Measurements from ENCODE around the gene IPCEF1.
"Not testable (repeated sequence)": the region's sequence is repeated elsewhere in the genome, so short reads cannot be mapped to it uniquely, and the experiment has no call there.

Gene IPCEF1

DNA sequence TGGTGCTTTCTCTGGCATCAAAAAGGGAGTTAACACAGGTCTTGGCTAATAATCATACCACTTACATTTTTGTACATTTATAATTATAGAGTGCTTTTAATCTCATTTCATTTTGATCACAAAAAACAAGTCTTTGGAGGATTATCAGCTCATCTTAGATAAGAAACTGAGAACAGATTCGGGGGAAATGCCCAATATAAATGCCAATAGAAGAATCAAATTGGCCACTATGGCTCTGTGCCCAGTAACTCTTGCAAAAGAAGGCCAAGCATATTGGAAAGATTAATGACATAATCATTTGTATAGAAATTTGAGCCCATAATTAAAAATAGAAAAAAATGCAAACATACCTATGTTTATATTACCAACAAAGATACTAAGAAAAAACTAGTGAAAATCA lies 42.5 kb downstream of the IPCEF1 start:
- Histone ChIP-seq H3K4me3 (ENCODE audit: low read length) (no peak overlapping the region), H3K36me3 (ENCODE audit: insufficient read depth, low read length) (no peaks in the 10 kb centered on the region), H3K4me1 (ENCODE audit: insufficient read depth, low read length) (no peaks in the 10 kb centered on the region), H2AFZ (ENCODE audit: low read depth, low read length) (no peak overlapping the region), H3K9me3 (ENCODE audit: low read length) (no peaks in the 10 kb centered on the region), H3K27me3 (ENCODE audit: insufficient read depth, low read length) (no peaks in the 10 kb centered on the region)

DNA sequence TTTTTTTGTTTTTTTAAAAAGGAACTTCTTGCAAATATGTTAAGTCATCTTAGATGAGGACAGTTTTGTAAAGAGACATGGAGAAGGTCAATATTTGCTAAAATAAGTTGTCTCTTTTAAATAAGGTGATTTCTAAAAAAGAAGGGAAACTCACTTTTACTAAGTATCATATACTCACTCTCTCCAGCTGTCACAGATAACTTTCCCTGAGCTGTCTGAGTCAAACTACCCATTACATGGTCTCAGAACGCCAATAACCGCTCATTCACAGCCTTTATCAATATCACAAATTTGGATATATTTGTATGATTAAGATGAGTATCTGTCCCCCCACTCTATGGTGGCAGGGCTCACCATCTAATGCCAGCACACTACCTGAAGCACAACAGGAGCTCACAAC lies 47.6 kb downstream of the IPCEF1 start:
- H3K4me1 ChIP-seq (ENCODE audit: insufficient read depth, low read length), result no peaks in the 10 kb centered on the region
- no peak overlapping the region for H3K4me3 ChIP-seq (ENCODE audit: low read length)
- no peaks in the 10 kb centered on the region for H3K36me3 ChIP-seq (ENCODE audit: insufficient read depth, low read length)
- H2AFZ ChIP-seq (ENCODE audit: low read depth, low read length), result no peak overlapping the region
- H3K9me3 ChIP-seq (ENCODE audit: low read length), result no peaks in the 10 kb centered on the region
- no peaks in the 10 kb centered on the region for H3K27me3 ChIP-seq (ENCODE audit: insufficient read depth, low read length)

DNA sequence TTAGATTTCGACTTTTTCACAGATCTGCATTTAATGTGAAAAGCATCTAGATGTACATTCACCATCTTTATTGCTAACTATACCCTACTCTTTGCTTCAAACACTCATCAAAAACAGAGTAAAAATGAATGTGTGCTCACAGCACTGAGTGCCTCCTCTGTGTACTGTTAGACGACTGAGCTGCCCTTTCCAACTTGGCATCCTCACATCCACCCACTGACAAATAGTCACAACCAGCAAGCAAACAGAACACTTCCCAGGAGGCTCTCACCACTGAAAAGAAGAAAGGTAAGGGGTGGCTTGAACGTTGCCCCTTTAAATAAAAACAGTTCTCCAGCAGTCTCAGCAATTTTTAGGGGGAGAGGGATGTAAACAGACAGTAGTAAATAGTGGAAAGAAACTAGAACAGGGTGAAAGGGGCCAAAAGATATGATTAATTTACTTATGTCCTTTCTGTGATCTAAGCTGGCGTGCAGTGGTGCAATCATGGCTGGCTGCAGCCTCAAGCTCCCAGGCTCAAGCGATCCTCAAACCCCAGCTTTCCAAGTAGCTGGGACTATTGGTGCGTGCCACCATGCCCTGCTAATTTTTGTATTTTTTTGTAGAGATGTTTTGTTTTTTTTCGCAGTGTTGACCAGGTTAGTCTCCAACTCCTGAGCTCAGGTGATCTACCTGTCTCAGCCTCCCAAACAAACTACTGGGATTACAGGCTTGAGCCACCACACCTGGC lies 48.7 kb downstream of the IPCEF1 start:
- H3K4me3 ChIP-seq (ENCODE audit: low read length), result no peak overlapping the region
- no peaks in the 10 kb centered on the region for H3K9me3 ChIP-seq (ENCODE audit: low read length)
- no peaks in the 10 kb centered on the region for H3K27me3 ChIP-seq (ENCODE audit: insufficient read depth, low read length)
- H2AFZ ChIP-seq (ENCODE audit: low read depth, low read length), result no peak overlapping the region
- H3K36me3 ChIP-seq (ENCODE audit: insufficient read depth, low read length), result no peaks in the 10 kb centered on the region
- H3K4me1 ChIP-seq (ENCODE audit: insufficient read depth, low read length), result no peaks in the 10 kb centered on the region

DNA sequence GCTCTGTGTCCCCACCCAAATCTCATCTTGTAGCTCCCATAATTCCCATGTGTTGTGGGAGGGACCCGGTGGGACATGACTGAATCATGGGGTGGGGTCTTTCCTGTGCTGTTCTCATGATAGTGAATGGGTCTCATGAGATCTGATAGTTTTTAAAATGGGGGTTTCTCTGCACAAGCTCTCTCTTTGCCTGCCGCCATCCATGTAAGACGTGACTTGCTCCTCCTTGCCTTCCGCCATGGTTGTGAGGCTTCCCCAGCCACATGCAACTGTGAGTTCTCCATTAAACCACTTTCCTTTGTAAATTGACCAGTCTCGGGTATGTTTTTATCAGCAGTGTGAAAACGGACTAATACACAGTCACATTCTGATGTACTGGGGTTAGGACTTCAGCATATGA lies 49.5 kb downstream of the IPCEF1 start:
- H3K36me3 ChIP-seq (ENCODE audit: insufficient read depth, low read length); H3K4me1 ChIP-seq (ENCODE audit: insufficient read depth, low read length); H2AFZ ChIP-seq (ENCODE audit: low read depth, low read length); H3K4me3 ChIP-seq (ENCODE audit: low read length); H3K9me3 ChIP-seq (ENCODE audit: low read length); H3K27me3 ChIP-seq (ENCODE audit: insufficient read depth, low read length): not testable (repeated sequence)

DNA sequence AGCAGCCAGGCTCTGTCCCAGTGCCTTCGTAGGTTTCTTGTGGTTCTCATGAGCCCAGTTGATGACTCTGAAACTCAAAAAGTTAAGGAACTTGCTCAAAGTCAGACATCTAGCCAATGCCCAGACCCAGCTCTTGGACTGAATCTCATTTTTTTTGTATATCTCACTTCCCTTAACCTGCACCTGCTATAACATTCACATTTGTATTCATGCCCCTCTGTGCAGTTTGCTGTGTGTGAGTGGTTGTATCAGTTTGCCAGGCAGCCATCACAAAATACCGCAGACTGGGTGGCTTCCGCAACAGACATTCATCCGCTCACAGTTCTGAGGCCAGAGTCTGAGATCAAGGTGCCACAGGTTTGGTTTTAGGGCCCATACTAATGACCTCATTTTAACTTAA lies 49.9 kb downstream of the IPCEF1 start:
- Histone ChIP-seq H2AFZ (ENCODE audit: low read depth, low read length) (no peak overlapping the region), H3K4me3 (ENCODE audit: low read length) (no peak overlapping the region), H3K36me3 (ENCODE audit: insufficient read depth, low read length) (no peaks in the 10 kb centered on the region), H3K27me3 (ENCODE audit: insufficient read depth, low read length) (no peaks in the 10 kb centered on the region), H3K4me1 (ENCODE audit: insufficient read depth, low read length) (no peaks in the 10 kb centered on the region), H3K9me3 (ENCODE audit: low read length) (no peaks in the 10 kb centered on the region)

DNA sequence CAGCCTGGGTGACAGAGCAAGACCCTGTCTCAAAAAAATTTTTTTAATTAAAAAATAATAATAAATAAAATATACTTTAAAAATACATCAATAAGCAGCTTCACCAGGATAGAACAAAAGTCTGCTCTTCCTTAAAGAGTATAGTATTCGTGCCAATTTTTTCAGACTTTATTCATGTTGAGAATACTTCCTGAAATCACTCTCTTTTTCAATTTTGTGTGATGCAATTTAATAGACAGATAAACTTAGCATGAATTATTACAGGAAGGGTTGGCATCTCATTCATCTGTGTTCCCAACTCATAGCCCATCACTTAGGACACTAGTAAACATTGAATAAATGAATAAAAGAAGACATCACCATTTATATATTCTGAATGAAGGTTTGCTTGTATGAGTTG lies 52.4 kb downstream of the IPCEF1 start:
- Histone ChIP-seq H2AFZ (ENCODE audit: low read depth, low read length) (no peak overlapping the region), H3K27me3 (ENCODE audit: insufficient read depth, low read length) (no peaks in the 10 kb centered on the region)

DNA sequence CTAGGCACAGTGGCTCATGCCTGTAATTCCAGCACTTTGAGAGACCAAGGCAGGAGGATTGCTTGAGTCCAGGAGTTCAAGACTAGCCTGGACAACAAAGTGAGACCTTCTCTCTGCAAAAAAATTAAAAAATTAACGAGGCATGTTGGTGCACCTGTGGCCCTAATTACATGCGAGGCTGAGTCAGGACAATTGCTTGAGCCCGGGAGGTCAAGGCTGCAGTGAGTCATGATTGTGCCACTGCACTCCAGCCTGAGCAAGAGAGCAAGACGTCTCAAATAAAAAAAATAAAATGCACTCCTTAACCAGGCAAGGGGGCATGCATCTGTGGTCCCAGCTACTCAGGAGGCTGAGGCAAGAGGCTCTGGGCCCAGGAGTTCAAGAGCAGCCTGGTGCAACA lies 53.0 kb downstream of the IPCEF1 start:
- H3K36me3 ChIP-seq (ENCODE audit: insufficient read depth, low read length); H2AFZ ChIP-seq (ENCODE audit: low read depth, low read length); H3K4me3 ChIP-seq (ENCODE audit: low read length); H3K27me3 ChIP-seq (ENCODE audit: insufficient read depth, low read length); H3K9me3 ChIP-seq (ENCODE audit: low read length); H3K4me1 ChIP-seq (ENCODE audit: insufficient read depth, low read length): not testable (repeated sequence)

More for the DNA sequence above, 52.4 kb downstream of the IPCEF1 start:
- no peaks in the 10 kb centered on the region for H3K4me1 ChIP-seq (ENCODE audit: insufficient read depth, low read length)
- H3K4me3 ChIP-seq (ENCODE audit: low read length), result no peak overlapping the region
- H3K9me3 ChIP-seq (ENCODE audit: low read length), result no peaks in the 10 kb centered on the region
- H3K36me3 ChIP-seq (ENCODE audit: insufficient read depth, low read length), result no peaks in the 10 kb centered on the region

DNA sequence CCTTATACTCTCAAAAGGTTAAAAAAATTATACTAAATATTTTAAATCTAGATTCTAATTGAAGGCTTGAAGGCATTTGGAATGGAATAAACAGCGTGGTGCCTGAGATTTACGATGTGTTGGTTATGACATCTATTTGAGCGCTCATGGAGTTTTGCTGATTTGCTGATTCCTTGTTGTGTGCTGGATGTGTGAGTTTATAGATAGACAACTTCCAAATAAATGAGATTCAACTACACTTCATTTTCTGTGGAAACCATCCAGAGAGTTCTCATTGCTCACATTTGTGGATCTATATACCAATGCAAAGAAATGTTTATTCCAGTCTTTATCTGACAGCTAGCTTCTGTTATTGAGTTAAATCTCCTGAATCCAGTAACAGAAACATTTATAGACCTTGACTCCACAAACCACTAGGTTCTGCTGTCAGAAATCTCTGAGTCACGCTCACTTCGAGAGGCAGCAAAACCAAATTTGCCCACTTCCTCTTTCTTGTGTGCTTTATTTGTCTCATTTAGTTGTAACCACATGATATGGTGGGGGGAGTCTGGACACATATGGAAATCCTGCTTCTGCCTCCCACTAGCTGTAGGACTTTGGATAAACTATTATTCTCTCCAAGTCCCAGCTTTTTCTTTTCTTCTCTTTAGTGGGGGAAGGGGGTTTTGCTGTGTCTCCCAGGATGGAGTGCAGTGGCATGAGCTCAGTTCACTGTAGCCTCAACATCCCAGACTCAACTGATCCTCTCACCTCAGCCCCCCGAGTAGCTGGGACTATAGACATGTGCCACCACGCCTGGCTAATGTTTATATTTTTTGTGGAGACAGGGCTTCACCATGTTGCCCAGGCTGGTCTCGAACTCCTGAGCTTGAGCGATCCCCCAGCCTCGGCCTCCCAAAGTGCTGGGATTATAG lies 54.5 kb downstream of the IPCEF1 start:
- no peaks in the 10 kb centered on the region for H3K9me3 ChIP-seq (ENCODE audit: low read length)
- peaks cover 6% of the 10 kb centered on the region for H3K4me1 ChIP-seq (ENCODE audit: insufficient read depth, low read length)
- H2AFZ ChIP-seq (ENCODE audit: low read depth, low read length), result no peak overlapping the region
- no peaks in the 10 kb centered on the region for H3K36me3 ChIP-seq (ENCODE audit: insufficient read depth, low read length)
- no peaks in the 10 kb centered on the region for H3K27me3 ChIP-seq (ENCODE audit: insufficient read depth, low read length)
- no peak overlapping the region for H3K4me3 ChIP-seq (ENCODE audit: low read length)

DNA sequence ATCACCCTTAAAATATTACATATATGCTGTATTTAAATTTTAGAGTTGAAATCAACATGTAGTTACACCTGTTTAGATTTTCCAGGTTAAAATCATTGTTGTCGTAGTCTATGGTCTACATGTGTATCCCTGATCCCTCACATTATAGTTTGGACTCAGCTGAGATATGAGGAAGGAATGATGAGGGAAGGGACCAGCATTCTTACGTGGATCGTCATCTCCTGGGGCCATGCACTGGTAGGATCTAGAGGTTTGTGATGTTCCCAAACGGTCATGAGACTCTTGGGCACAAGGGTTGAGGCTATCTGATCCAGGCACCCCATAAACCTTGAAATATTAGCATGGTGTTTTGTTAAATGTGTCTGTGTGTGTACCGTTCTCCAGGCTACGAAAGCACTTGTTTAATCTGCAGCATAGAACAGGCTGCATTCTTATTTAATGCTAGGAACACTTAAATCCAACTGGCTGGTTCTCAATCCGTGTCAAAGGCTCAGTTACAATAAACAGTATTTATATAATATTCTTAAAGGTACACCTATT lies 55.4 kb downstream of the IPCEF1 start:
- Histone ChIP-seq H3K4me1 (ENCODE audit: insufficient read depth, low read length) (peaks cover 6% of the 10 kb centered on the region), H3K9me3 (ENCODE audit: low read length) (no peaks in the 10 kb centered on the region), H3K4me3 (ENCODE audit: low read length) (no peak overlapping the region), H3K36me3 (ENCODE audit: insufficient read depth, low read length) (no peaks in the 10 kb centered on the region), H2AFZ (ENCODE audit: low read depth, low read length) (no peak overlapping the region), H3K27me3 (ENCODE audit: insufficient read depth, low read length) (no peaks in the 10 kb centered on the region)

DNA sequence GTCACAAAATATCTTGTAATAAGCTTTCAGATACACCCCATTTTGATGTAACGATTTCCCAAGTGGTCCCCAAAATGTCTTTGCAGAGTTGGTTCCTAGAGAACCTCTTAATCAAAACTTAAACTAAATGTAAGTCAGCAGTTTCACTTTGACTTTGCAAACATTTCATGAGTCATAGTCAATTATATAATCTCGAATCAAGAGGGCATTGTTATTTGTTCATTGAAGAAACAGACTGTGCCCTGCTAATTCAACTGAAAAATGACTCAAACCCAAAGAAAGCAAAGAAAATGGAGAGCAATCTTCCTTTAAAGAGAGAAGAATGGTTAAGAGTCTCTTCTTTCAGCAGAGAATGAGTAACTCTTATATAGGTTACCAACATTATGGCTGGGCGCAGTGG lies 58.3 kb downstream of the IPCEF1 start:
- Histone ChIP-seq H3K36me3 (ENCODE audit: insufficient read depth, low read length) (no peaks in the 10 kb centered on the region), H2AFZ (ENCODE audit: low read depth, low read length) (no peak overlapping the region), H3K9me3 (ENCODE audit: low read length) (no peaks in the 10 kb centered on the region), H3K4me3 (ENCODE audit: low read length) (no peak overlapping the region), H3K27me3 (ENCODE audit: insufficient read depth, low read length) (no peaks in the 10 kb centered on the region), H3K4me1 (ENCODE audit: insufficient read depth, low read length) (peaks cover 6% of the 10 kb centered on the region)

DNA sequence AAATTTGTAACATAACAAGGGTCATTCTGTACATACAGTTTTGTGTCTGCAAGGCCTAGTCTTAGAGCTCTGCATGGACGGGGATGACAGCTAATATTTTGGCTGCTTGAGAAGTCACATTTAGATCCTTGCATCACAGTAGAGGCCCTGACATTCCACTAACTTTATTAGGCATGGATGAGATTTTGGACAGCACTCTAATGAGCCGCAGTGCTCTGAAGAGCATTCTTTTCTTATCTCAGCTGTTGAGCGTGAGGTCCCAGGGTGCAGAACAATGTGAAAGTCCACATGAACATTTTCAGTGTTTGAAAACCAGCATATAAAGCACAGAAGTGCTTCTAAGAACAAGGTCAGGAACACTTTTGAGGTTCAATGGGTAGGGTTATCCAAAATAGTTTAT lies 58.9 kb downstream of the IPCEF1 start:
- Histone ChIP-seq H2AFZ (ENCODE audit: low read depth, low read length) (no peak overlapping the region), H3K27me3 (ENCODE audit: insufficient read depth, low read length) (no peaks in the 10 kb centered on the region), H3K36me3 (ENCODE audit: insufficient read depth, low read length) (no peaks in the 10 kb centered on the region), H3K4me1 (ENCODE audit: insufficient read depth, low read length) (peaks cover 6% of the 10 kb centered on the region), H3K9me3 (ENCODE audit: low read length) (no peaks in the 10 kb centered on the region), H3K4me3 (ENCODE audit: low read length) (no peak overlapping the region)

DNA sequence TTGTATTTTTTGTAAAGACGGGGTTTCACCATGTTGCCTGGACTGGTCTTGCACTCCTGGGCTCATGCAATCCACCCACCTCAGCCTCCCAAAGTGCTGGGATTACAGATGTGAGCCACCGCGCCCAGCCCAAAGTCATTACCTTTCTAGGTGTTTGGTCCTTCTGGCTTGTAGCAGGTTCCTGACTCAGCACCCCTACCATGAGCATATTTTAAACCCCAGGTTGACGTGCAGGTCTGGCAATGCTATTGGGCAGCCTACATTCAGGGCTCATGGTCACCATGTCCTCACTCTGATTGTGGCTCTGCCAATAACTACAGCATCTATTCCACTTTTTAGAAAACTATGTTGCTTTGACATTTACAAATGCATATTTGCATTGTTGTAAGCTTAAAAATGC lies 59.4 kb downstream of the IPCEF1 start:
- no peaks in the 10 kb centered on the region for H3K27me3 ChIP-seq (ENCODE audit: insufficient read depth, low read length)
- no peaks in the 10 kb centered on the region for H3K9me3 ChIP-seq (ENCODE audit: low read length)
- H2AFZ ChIP-seq (ENCODE audit: low read depth, low read length), result no peak overlapping the region
- H3K4me3 ChIP-seq (ENCODE audit: low read length), result no peak overlapping the region
- peaks cover 6% of the 10 kb centered on the region for H3K4me1 ChIP-seq (ENCODE audit: insufficient read depth, low read length)
- no peaks in the 10 kb centered on the region for H3K36me3 ChIP-seq (ENCODE audit: insufficient read depth, low read length)

DNA sequence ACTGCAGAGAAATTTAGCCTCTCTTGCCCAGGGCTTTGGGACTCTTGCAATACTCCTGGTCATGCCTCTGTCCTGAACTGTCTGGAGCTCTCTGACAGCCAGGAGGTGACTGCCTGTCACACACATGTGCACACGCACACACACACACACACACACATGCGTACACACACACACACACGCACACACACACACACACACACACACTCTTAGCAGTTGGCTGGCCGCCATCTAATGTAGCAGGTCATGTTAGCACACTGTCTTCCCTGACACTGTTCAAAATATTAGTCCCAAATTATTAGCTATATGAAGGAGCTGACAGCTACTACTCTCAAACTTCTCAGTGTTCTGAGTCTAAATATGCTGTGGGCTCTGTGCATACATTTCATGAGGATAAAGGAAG lies 60.9 kb downstream of the IPCEF1 start:
- Histone ChIP-seq H2AFZ (ENCODE audit: low read depth, low read length) (no peak overlapping the region), H3K27me3 (ENCODE audit: insufficient read depth, low read length) (no peaks in the 10 kb centered on the region), H3K9me3 (ENCODE audit: low read length) (no peaks in the 10 kb centered on the region), H3K4me3 (ENCODE audit: low read length) (no peak overlapping the region), H3K36me3 (ENCODE audit: insufficient read depth, low read length) (no peaks in the 10 kb centered on the region), H3K4me1 (ENCODE audit: insufficient read depth, low read length) (peaks cover 6% of the 10 kb centered on the region)
